GM18511 (cell line): Measurements from ENCODE around the gene IL17RE.
"Not testable (repeated sequence)": the region's sequence is repeated elsewhere in the genome, so short reads cannot be mapped to it uniquely, and the experiment has no call there.

Experiments
- ATAC-seq: cut with Tn5 transposase; IDR thresholded peaks from one replicate; pipeline ENCODE4 v1.9.1; 2021; ENCODE audit warnings: mild to moderate bottlenecking, moderate library complexity; ENCODE audit not compliant: unreplicated experiment

Gene IL17RE, protein sequence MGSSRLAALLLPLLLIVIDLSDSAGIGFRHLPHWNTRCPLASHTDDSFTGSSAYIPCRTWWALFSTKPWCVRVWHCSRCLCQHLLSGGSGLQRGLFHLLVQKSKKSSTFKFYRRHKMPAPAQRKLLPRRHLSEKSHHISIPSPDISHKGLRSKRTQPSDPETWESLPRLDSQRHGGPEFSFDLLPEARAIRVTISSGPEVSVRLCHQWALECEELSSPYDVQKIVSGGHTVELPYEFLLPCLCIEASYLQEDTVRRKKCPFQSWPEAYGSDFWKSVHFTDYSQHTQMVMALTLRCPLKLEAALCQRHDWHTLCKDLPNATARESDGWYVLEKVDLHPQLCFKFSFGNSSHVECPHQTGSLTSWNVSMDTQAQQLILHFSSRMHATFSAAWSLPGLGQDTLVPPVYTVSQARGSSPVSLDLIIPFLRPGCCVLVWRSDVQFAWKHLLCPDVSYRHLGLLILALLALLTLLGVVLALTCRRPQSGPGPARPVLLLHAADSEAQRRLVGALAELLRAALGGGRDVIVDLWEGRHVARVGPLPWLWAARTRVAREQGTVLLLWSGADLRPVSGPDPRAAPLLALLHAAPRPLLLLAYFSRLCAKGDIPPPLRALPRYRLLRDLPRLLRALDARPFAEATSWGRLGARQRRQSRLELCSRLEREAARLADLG

GRCh38 chr3:9902372-9903237 lies at the start of gene IL17RE:
Gene IL17RE, plus strand, starts transcription at chr3:9902848. Its CDS starts 85 bp downstream, at chr3:9902933.
- no peak for ATAC-seq

GRCh38 chr3:9854291-9854940 lies 48.2 kb upstream of the IL17RE start:
- ATAC-seq: not testable (repeated sequence)

DNA sequence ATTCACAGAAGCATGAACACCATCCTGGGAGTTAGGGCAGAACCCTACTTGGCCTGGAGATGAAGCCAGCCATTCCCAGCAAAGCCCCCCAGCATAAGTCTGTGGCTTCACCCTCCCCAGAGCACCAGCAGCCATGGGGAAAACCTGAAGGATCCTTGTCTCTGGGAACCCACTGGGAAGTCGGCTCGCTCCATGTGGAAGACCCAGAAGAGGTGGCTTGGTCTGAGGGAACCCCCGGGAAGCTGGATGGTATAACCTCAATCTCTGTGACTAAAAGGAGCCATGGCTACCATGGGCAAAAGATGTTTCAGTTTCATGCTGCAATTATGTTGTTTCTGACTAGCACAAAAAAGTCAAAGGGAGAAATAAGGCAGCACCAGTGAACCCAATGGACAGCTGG lies 47.1 kb upstream of the IL17RE start:
- no peak for ATAC-seq

- ATAC-seq: no peak
Measured at GRCh38 chr3:9859530-9860025, 43.1 kb upstream of the IL17RE start.

GRCh38 chr3:9861201-9861600 lies 41.4 kb upstream of the IL17RE start:
- no peak for ATAC-seq

- no peak for ATAC-seq
Measured at GRCh38 chr3:9861626-9862130, 41.0 kb upstream of the IL17RE start.

- no peak for ATAC-seq
Measured at GRCh38 chr3:9862391-9863057, 40.1 kb upstream of the IL17RE start.

DNA sequence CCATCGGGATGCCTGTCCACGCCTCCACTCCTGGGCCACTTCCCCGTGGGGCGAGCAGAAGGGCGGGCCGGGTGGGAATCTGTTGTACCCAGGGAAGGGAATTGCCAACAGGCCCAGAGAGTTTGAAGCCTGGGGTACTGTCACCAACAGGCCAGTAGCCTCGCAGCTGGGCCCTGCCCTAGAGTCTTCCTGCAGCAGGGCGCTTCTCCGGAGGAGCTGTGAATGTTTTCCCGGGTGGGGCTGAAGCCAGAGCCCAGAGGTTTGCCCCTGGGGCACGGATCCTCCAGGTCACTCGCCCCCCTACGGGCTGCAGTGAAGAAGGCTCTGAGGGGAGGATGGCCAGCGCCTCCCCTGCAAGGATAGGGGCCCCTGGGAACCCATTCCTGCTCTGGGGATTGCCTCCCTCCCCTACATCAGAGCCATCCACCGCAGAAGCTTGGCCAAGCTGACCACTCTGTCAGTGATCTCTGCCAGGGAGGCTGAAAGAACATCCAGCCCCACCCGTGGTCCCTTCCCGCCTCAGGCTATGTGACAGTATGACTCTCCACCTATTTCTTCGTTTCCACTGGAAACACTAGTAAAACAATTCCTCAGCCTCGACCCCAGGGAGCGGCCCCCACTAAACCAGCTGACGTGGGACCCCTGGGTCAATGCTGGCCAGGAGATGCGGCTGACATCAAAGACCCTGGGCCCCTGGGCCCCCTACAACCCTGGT lies 39.4 kb upstream of the IL17RE start:
- ATAC-seq: no peak

GRCh38 chr3:9864200-9864927 lies 38.3 kb upstream of the IL17RE start:
- no peak for ATAC-seq

DNA sequence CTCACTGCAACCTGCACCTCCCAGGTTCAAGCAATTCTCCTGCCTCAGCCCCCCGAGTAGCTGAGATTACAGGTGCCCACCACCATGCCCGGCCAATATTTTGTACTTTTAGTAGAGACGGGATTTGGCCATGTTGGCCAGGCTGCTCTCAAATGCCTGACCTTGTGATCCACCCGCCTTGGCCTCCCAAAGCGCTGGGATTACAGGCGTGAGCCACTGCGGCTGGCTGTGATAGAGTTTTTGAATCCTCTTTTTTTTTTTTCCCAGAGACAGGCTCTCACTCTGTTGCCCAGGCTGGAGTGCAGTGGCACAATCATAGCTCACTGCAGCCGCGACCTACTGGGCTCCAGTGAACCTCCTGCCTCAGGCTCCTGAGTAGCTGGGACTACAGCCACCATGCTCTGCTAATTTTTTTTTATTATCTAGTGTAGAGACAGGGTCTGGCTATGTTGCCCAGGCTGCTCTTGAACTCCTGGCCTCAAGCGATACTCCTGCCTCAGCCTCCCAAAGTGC lies 37.5 kb upstream of the IL17RE start:
- not testable (repeated sequence) for ATAC-seq

DNA sequence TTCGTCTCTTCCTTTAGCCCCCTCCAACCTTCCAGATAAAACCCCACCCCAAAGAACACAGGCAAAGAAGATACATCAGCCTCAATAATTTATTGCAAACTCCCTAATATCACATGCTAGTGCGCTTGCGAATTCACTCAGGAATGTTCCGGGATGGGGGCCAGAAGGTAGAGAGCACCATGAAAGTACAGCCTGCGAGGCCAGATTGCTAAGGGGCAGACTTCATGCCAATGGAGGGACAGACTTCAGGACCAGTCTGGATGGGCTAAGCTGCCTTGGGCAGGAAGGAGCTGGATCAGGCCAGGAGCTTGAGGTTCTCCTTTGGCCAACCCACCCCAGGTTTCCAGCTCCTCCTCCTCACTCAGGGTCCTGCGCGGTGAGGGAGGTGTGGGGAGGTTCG lies 36.0 kb upstream of the IL17RE start:
- no peak for ATAC-seq

DNA sequence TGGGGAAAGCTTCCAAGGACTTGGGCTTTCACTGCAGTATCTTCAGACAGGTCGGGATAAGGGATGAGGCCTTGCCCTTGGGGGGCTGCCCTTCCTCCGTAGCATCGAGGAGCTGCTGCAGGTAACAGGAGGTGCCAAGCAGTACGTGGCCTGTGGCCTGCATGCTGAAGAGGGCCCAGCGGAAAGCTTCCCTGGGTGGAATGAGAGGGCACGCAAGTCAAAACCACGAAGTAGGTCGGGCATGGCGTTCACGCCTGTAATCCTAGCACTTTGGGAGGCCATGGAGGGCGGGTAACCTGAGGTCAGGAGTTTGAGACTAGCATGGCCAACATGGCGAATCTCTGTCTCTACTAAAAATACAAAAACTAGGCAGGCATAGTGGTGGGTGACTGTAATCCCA lies 35.5 kb upstream of the IL17RE start:
- ATAC-seq: no peak

DNA sequence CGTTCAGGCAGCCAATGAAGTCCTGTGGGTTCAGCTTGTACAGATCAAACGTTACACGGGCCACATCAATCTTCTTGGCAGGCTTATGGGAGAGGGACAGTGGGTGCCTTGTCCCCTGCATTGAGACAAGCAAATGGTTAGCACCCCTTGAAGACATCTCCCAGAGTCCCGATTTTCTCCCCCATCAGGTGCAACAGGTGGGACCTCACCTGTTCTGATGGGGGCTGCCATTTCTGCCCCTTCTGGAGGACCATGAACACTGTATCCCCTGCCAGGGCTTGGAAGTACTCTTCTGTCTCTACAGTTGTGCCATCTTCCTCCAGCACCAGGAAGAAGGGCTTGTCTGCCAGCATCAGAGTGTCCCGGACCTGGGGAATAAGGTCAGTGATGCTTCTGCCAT lies 32.7 kb upstream of the IL17RE start:
- no peak for ATAC-seq

DNA sequence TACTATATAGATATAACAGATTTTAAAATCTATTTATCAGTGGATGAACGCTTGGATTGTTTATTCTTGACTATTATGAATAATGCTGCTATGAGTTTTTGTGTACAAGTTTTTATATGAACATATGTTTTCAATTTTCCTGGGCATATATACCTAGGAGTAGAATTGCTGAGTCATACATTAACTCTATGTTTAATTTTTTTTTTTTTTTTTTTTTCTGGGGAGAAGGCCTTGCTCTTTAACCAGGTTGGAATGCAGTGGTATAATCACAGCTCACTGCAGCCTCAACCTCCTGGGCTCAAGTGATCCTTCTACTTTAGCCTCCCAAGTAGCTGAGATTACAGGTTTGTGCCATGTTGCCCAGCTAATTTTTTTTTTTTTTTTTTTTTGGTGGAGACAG lies 31.7 kb upstream of the IL17RE start:
- no peak for ATAC-seq

DNA sequence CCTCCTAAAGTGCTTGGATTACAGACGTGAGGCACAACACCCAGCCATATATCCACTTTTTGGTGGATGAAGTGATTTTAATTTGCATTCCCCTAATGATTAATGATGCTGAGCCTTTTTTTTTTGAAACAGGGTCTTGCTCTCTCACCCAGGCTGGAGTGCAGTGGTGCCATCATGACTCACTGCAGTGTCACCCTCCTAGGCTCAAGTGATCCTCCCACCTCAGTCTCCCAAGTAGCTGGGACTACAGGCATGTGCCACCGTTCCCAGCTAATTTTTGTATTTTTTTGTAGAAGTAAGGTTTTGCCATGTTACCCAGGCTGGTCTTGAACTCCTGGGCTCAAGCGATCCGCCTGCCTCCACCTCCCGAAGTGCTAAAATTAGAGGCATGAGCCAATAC lies 30.6 kb upstream of the IL17RE start:
- ATAC-seq: not testable (repeated sequence)

- no peak for ATAC-seq
Measured at GRCh38 chr3:9875448-9875847, 27.2 kb upstream of the IL17RE start.

DNA sequence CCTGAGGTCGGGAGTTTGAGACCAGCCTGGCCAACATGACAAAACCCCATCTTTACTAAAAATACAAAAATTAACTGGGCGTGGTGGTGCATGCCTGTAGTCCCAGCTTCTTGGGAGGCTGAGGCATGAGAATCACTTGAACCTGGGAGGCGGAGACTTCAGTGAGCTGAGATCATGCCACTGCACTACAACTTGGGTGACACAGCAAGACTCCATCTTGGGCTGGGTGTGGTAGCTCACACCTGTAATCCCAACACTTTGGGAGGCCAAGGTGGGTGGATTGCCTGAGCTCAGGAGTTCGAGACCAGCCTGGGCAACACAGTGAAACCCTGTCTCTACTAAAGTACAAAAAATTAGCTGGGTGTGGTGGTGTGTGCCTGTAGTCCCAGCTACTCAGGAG lies 26.4 kb upstream of the IL17RE start:
- not testable (repeated sequence) for ATAC-seq

DNA sequence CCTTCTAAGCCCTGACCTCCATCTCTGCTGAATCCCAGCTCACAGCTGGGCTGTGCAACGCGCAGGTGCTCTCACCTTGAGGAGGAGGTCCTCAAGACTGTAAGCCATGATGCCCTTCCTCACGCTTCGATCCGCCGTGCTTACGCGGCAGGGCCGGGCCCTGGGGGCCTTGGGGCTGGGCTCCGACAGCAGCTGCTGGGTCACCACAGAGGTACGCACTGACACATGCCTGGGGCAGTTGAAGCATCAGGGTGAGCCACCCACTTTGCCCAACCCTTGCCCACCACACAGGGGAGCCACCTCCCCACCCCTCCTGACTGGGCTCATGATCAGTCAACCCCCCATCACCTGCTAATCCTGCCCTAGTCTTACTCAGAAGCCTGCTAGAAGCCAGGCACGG lies 25.7 kb upstream of the IL17RE start:
- ATAC-seq: no peak
